ENCODE measurements around the gene CDC42EP5. TPM values are rescaled to one million over a fixed set of nuclear protein-coding genes. Genes with fewer than 3 reads are reported as not detected.
"Not testable (repeated sequence)": the region's sequence is repeated elsewhere in the genome, so short reads cannot be mapped to it uniquely, and the experiment has no call there.

Gene CDC42EP5
- total RNA-seq, 2 experiments from 2014 or later: not detected

GRCh38 chr19:54448040-54448773 is 24.9 kb downstream of the CDC42EP5 start:
- Mint-ChIP-seq H3K4me1 (ENCODE audit: low read depth) (peaks cover 54% of the 10 kb centered on the region), H3K27me3 (no peaks in the 10 kb centered on the region), H3K36me3 (ENCODE audit: low read depth) (peaks cover 60% of the 10 kb centered on the region), H3K4me3 (peak overlapping the region; percentile 92), H3K9me3 (no peaks in the 10 kb centered on the region), H3K27ac (peak overlapping the region; percentile 98)
- peak overlapping the region; percentile 91 to 98 for H3K27ac ChIP-seq (ENCODE audit: low read depth in 1 of 2, low read length in 2 of 2)
- no peaks in the 10 kb centered on the region for H3K9me3 ChIP-seq (ENCODE audit: control insufficient read depth in 1 of 2, insufficient read depth in 1 of 2, low read length in 2 of 2)
- POLR2A ChIA-PET: interaction anchor here (0.6 to 2.4 kb wide), 28 partner anchors 8 to 1206 kb away, joined by 3 to 72 read pairs (median 5); partner anchors contain the start of genes CDC42EP5, CNOT3, KMT5C and LENG1
- CTCF ChIA-PET: no interaction called here
- peak; percentile 31 for ATAC-seq (ENCODE audit: poor library complexity)
- TF ChIP-seq CTCF (IDR thresholded peaks at IDR 0.05): no peak
- no peaks in the 10 kb centered on the region for H3K27me3 ChIP-seq (ENCODE audit: control insufficient read depth in 1 of 2, insufficient read depth in 2 of 2, low read length in 2 of 2)
- intact Hi-C loops (cut with DNase I, micrococcal nuclease): loop anchor here in 1 of 2 experiments (2.0 kb wide), 1 partner anchor 17 kb away; no protein-coding TSS in a partner anchor
- peak overlapping the region; percentile 98 for H3K4me3 ChIP-seq (ENCODE audit: low read length)
- peaks cover 48% of the 10 kb centered on the region for H3K4me1 ChIP-seq (ENCODE audit: insufficient read depth, low read length)
- DNase-seq: peak in 10 of 14 experiments; percentile 10 to 73 (median 35)
- peaks cover 45% of the 10 kb centered on the region for H3K36me3 ChIP-seq (ENCODE audit: insufficient read depth, low read length)

GRCh38 chr19:54446349-54446748 is 26.7 kb downstream of the CDC42EP5 start:
- H3K27me3 Mint-ChIP-seq; CTCF ChIA-PET; DNase-seq; POLR2A ChIA-PET; H3K9me3 ChIP-seq (ENCODE audit: control insufficient read depth in 1 of 2, insufficient read depth in 1 of 2, low read length in 2 of 2); ATAC-seq (ENCODE audit: poor library complexity); H3K4me3 ChIP-seq (ENCODE audit: low read length); H3K27me3 ChIP-seq (ENCODE audit: control insufficient read depth in 1 of 2, insufficient read depth in 2 of 2, low read length in 2 of 2); H3K27ac ChIP-seq (ENCODE audit: low read depth in 1 of 2, low read length in 2 of 2); H3K27ac Mint-ChIP-seq; H3K4me3 Mint-ChIP-seq; H3K9me3 Mint-ChIP-seq; intact Hi-C loops (cut with DNase I, micrococcal nuclease): not testable (repeated sequence)
- Histone ChIP-seq H3K36me3 (ENCODE audit: insufficient read depth, low read length) (peaks cover 26% of the 10 kb centered on the region), H3K4me1 (ENCODE audit: insufficient read depth, low read length) (peaks cover 32% of the 10 kb centered on the region)
- H3K36me3 Mint-ChIP-seq (ENCODE audit: low read depth): peaks cover 49% of the 10 kb centered on the region
- H3K4me1 Mint-ChIP-seq (ENCODE audit: low read depth): peaks cover 44% of the 10 kb centered on the region

GRCh38 chr19:54444737-54445136 is 28.4 kb downstream of the CDC42EP5 start:
- H3K9me3 Mint-ChIP-seq: no peaks in the 10 kb centered on the region
- peaks cover 16% of the 10 kb centered on the region for H3K4me1 ChIP-seq (ENCODE audit: insufficient read depth, low read length)
- H3K9me3 ChIP-seq (ENCODE audit: control insufficient read depth in 1 of 2, insufficient read depth in 1 of 2, low read length in 2 of 2): no peaks in the 10 kb centered on the region
- no peak overlapping the region for H3K4me3 Mint-ChIP-seq
- ATAC-seq (ENCODE audit: poor library complexity) (no peak), DNase-seq (no peak)
- no peaks in the 10 kb centered on the region for H3K27me3 ChIP-seq (ENCODE audit: control insufficient read depth in 1 of 2, insufficient read depth in 2 of 2, low read length in 2 of 2)
- intact Hi-C loops (cut with DNase I, micrococcal nuclease): no loop called here
- H3K27me3 Mint-ChIP-seq: no peaks in the 10 kb centered on the region
- H3K4me1 Mint-ChIP-seq (ENCODE audit: low read depth): peaks cover 28% of the 10 kb centered on the region
- H3K27ac ChIP-seq (ENCODE audit: low read depth in 1 of 2, low read length in 2 of 2): no peak overlapping the region
- no peak for TF ChIP-seq CTCF (IDR thresholded peaks at IDR 0.05)
- peaks cover 38% of the 10 kb centered on the region for H3K36me3 Mint-ChIP-seq (ENCODE audit: low read depth)
- ChIA-PET CTCF (no interaction called here), POLR2A (no interaction called here)
- H3K36me3 ChIP-seq (ENCODE audit: insufficient read depth, low read length): peaks cover 20% of the 10 kb centered on the region
- H3K27ac Mint-ChIP-seq: peak overlapping the region; percentile 27
- H3K4me3 ChIP-seq (ENCODE audit: low read length): no peak overlapping the region
